ENCODE results near the gene THPO. TPM values are rescaled to one million over a fixed set of nuclear protein-coding genes. Genes with fewer than 3 reads are reported as not detected.
"Not testable (repeated sequence)": the region's sequence is repeated elsewhere in the genome, so short reads cannot be mapped to it uniquely, and the experiment has no call there.

The THPO gene
- total RNA-seq, 1 donor from 2014 or later, result 2.3 TPM

DNA sequence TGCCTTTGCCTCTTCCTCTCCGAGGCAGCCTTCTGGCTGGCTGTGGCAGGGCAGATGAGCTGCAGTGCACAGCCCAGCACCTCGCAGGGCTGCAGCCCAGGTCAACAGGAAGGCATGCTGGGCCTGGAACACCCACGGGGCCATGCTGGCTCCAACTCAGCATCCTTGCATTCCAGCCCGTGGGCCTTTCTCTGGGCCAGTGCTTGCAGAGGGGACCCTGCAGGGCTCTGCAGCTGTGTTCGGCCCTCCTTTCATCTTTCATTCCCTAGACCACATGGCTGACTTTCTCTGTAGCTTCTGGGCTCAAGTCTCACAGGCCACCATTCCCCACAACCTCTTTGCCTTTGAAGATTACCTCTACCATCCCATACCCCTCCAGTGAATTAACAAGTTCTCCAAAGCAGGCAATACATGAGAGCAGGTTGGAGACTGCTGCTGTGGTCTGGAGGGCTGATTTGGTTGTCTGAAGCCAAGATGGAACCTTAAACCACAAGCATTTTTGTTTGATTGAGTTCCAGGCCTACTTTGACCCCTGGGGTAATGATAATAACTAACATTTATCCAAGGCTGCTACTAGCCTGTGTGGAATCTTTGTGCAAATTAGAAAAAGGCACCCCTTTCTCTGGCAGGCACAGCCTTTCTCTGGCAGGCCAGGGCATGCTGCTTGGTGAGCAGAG, 34.7 kb downstream of the THPO start:
- H3K27me3 ChIP-seq, result no peaks in the 10 kb centered on the region
- TF ChIP-seq, protein P1, sequence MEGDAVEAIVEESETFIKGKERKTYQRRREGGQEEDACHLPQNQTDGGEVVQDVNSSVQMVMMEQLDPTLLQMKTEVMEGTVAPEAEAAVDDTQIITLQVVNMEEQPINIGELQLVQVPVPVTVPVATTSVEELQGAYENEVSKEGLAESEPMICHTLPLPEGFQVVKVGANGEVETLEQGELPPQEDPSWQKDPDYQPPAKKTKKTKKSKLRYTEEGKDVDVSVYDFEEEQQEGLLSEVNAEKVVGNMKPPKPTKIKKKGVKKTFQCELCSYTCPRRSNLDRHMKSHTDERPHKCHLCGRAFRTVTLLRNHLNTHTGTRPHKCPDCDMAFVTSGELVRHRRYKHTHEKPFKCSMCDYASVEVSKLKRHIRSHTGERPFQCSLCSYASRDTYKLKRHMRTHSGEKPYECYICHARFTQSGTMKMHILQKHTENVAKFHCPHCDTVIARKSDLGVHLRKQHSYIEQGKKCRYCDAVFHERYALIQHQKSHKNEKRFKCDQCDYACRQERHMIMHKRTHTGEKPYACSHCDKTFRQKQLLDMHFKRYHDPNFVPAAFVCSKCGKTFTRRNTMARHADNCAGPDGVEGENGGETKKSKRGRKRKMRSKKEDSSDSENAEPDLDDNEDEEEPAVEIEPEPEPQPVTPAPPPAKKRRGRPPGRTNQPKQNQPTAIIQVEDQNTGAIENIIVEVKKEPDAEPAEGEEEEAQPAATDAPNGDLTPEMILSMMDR (IDR thresholded peaks at IDR 0.05), result no peak
- TF ChIP-seq EZH2 (IDR thresholded peaks at IDR 0.05), result no peak
- no peak for TF ChIP-seq EZH2phosphoT487 (IDR thresholded peaks at IDR 0.05)
- peak overlapping the region; percentile 54 for H3K4me3 Mint-ChIP-seq
- no peaks in the 10 kb centered on the region for H3K9me3 Mint-ChIP-seq
- peaks cover 35% of the 10 kb centered on the region for H3F3A ChIP-seq (ENCODE audit: low read depth)
- H3K4me1 ChIP-seq, result peaks cover 24% of the 10 kb centered on the region
- peaks cover 8% of the 10 kb centered on the region for H3K27me3 Mint-ChIP-seq (ENCODE audit: insufficient read depth, low read depth)
- peaks cover 65% of the 10 kb centered on the region for H4K20me1 ChIP-seq (ENCODE audit: low read depth)
- no peak overlapping the region for H3K4me2 ChIP-seq
- DNase-seq (ENCODE audit: low spot score), result no peak
- no peak overlapping the region for H3K27ac Mint-ChIP-seq
- peaks cover 22% of the 10 kb centered on the region for H3K79me2 ChIP-seq (ENCODE audit: low read depth)
- H3K36me3 ChIP-seq, result no peaks in the 10 kb centered on the region
- H3K27ac ChIP-seq, result no peak overlapping the region
- peaks cover 33% of the 10 kb centered on the region for H3K4me1 Mint-ChIP-seq
- H3K9me3 ChIP-seq (ENCODE audit: low read depth), result no peaks in the 10 kb centered on the region
- peaks cover 12% of the 10 kb centered on the region for H3K36me3 Mint-ChIP-seq
- H3K4me3 ChIP-seq, result no peak overlapping the region
- no peak overlapping the region for H2AFZ ChIP-seq (replicated peaks)
- H3K9ac ChIP-seq, result no peak overlapping the region

DNA sequence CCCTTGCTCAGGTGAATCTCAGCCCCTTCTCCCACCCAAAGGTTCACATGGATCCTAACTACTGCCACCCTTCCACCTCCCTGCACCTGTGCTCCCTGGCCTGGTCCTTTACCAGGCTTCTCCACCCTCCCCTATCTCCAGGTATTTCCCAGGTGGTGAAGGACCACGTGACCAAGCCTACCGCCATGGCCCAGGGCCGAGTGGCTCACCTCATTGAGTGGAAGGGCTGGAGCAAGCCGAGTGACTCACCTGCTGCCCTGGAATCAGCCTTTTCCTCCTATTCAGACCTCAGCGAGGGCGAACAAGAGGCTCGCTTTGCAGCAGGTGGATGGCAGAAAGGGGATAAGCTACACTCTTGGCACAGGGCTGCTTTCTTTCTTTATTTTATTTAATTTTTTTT, 36.1 kb downstream of the THPO start:
- peaks cover 33% of the 10 kb centered on the region for H3K4me1 ChIP-seq

DNA sequence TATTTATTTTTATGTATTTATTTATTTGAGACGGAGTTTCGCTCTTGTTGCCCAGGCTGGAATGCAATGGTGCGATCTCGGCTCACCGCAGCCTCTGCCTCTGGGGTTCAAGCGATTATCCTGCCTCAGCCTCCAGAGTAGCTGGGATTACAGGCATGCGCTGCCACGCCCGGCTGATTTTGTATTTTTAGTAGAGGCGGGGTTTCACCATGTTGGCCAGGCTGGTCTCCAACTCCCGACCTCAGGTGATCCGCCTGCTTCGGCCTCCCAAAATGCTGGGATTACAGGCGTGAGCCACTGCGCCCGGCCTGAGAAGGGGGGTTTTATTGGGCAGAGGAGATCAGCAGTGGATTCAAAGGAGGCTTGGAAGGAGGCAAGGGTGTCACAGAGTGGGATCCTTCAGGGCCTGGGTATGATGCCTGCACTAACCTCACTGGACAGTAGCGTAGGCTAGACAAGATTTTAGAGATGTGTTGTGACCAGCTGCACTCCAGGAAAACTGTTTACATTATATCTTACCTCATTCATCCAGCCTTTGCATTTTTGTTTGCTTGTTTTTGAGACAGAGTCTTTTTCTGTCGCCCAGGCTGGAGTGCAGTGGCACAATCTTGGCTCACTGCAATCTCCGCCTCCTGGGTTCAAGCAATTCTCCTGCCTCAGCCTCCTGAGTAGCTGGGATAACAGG, 38.4 kb downstream of the THPO start:
- peaks cover 44% of the 10 kb centered on the region for H3K79me2 ChIP-seq (ENCODE audit: low read depth)
- H3K4me1 ChIP-seq, result peaks cover 21% of the 10 kb centered on the region
- not testable (repeated sequence) for H3K27ac Mint-ChIP-seq; H3K4me3 ChIP-seq; H3K27ac ChIP-seq; H3K9ac ChIP-seq; H3K36me3 Mint-ChIP-seq; DNase-seq (ENCODE audit: low spot score); H3K27me3 ChIP-seq; H3K9me3 Mint-ChIP-seq; H3K4me3 Mint-ChIP-seq; H3K4me2 ChIP-seq; H3K27me3 Mint-ChIP-seq (ENCODE audit: insufficient read depth, low read depth); H2AFZ ChIP-seq (replicated peaks); H3K36me3 ChIP-seq; H3K9me3 ChIP-seq (ENCODE audit: low read depth)
- peaks cover 47% of the 10 kb centered on the region for H3F3A ChIP-seq (ENCODE audit: low read depth)
- H3K4me1 Mint-ChIP-seq, result peaks cover 35% of the 10 kb centered on the region
- H4K20me1 ChIP-seq (ENCODE audit: low read depth), result peaks cover 76% of the 10 kb centered on the region

More for the DNA sequence above, 36.1 kb downstream of the THPO start:
- Mint-ChIP-seq H3K36me3 (peaks cover 10% of the 10 kb centered on the region), H3K4me3 (no peak overlapping the region), H3K27ac (no peak overlapping the region), H3K27me3 (ENCODE audit: insufficient read depth, low read depth) (peaks cover 5% of the 10 kb centered on the region), H3K4me1 (peaks cover 36% of the 10 kb centered on the region), H3K9me3 (no peaks in the 10 kb centered on the region)
- Histone ChIP-seq H3K9ac (no peak overlapping the region), H3F3A (ENCODE audit: low read depth) (peaks cover 48% of the 10 kb centered on the region), H3K9me3 (ENCODE audit: low read depth) (no peaks in the 10 kb centered on the region), H4K20me1 (ENCODE audit: low read depth) (peaks cover 79% of the 10 kb centered on the region), H3K4me3 (no peak overlapping the region), H2AFZ (replicated peaks) (no peak overlapping the region), H3K27ac (no peak overlapping the region), H3K79me2 (ENCODE audit: low read depth) (peaks cover 37% of the 10 kb centered on the region), H3K4me2 (no peak overlapping the region), H3K27me3 (no peaks in the 10 kb centered on the region), H3K36me3 (no peaks in the 10 kb centered on the region)
- no peak for DNase-seq (ENCODE audit: low spot score)
- TF ChIP-seq EZH2 (IDR thresholded peaks at IDR 0.05), result no peak
- no peak for TF ChIP-seq EZH2phosphoT487 (IDR thresholded peaks at IDR 0.05)
- TF ChIP-seq, protein P1 (IDR thresholded peaks at IDR 0.05), result no peak

DNA sequence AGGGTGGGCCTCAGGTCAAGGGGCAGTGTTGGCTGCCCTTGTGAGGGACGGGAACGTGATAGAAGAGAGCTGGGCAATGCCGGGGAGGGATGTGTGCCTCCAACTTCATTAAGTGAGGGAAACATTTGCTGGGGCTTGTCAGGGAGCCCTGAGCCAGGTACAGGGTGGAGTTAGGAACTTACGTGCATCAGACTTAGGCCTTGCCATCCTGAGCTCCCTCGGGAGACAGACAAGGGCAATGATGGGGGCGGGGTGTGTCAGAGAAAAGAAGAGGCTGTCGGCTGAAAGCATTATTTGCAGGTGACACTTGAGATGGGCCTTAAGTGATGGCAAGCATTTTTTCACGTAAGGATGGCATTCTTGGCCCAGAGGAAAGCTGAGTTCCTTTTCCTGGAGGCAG, 39.0 kb downstream of the THPO start:
- peaks cover 21% of the 10 kb centered on the region for H3K4me1 ChIP-seq

More for the DNA sequence above, 39.0 kb downstream of the THPO start:
- Histone ChIP-seq H3F3A (ENCODE audit: low read depth) (peaks cover 53% of the 10 kb centered on the region), H3K36me3 (no peaks in the 10 kb centered on the region), H3K79me2 (ENCODE audit: low read depth) (peaks cover 44% of the 10 kb centered on the region), H3K4me2 (peak overlapping the region; percentile 77), H3K4me3 (peak overlapping the region; percentile 37), H3K9ac (no peak overlapping the region), H4K20me1 (ENCODE audit: low read depth) (peaks cover 79% of the 10 kb centered on the region), H3K27ac (no peak overlapping the region), H2AFZ (replicated peaks) (no peak overlapping the region), H3K27me3 (no peaks in the 10 kb centered on the region), H3K9me3 (ENCODE audit: low read depth) (no peaks in the 10 kb centered on the region)
- TF ChIP-seq, protein P1 (IDR thresholded peaks at IDR 0.05), result no peak
- TF ChIP-seq EZH2phosphoT487 (IDR thresholded peaks at IDR 0.05), result no peak
- no peak for TF ChIP-seq EZH2 (IDR thresholded peaks at IDR 0.05)
- Mint-ChIP-seq H3K4me1 (peaks cover 35% of the 10 kb centered on the region), H3K27ac (peak overlapping the region; percentile 68), H3K27me3 (ENCODE audit: insufficient read depth, low read depth) (peaks cover 3% of the 10 kb centered on the region), H3K9me3 (no peaks in the 10 kb centered on the region), H3K36me3 (peaks cover 12% of the 10 kb centered on the region), H3K4me3 (peak overlapping the region; percentile 52)
- no peak for DNase-seq (ENCODE audit: low spot score)

All from neural progenitor cell (in vitro differentiated cells).